ENCODE data around the gene ATP6V0C.

Gene ATP6V0C

DNA sequence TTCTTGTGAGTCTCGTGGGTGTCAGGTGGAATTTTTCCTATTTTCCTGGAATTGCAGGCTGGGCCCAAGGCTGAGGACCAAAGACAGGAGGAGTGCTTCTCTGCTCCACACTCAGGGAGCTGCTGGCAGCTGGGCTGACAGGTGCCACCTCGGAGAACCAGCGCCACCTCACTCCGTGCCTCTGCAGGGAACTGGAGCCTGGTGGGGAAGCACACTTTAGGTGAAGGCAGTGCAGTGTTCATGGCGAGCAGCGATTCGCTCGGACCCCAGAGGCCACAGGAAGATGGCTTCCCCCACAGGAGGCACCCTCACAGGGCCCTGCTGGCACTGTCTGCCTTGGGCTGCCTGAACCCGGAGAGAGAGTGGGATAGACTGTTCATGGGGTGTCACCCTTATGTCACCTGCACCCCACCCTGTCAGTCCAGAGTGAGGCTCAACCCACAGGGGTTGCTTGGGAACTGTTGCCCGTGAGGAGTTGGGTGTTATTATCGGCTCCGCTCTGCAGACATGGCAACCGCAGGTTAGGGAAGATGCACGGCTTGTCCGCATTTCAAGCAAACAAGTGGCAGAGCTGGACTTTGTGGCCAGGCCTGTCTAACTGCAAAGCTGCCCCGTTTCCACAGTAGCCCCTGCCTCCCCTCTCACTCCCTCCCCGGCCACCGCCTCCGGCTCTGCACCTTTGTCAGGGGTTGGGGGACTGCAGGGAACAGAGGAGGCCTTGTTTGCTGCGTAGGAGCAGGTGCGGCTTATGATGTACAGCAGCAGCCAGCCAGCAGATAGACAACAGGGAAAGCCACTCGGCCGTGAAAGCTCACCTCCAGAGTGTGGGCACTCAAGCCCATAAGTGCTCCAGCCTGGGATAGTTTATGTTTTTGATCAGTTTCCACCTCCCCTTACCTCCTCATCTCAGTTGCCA lies 23.3 kb upstream of the ATP6V0C start:
- DNase-seq (ENCODE audit: low read depth in 2 of 2): no peak

DNA sequence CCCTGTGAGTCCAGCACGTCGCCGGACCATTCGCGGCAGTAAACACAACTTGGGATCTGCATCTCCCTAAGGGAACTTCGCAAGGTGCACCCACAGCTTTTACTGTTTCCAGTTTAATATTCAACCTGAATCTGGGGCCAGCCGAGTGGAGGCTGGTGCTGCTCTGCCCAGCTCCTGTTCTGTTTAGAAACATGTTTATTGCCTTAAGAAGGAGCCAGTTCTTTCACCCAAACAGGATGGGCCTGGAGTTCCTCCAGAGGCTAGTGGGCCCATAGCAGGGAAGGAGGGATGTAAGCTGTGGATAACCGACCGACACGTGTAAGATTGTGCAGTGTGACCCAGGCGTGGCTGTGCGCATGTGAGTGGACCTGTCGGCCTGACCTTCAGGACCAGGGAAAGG lies 21.5 kb upstream of the ATP6V0C start:
- DNase-seq (ENCODE audit: low read depth in 2 of 2): no peak

DNA sequence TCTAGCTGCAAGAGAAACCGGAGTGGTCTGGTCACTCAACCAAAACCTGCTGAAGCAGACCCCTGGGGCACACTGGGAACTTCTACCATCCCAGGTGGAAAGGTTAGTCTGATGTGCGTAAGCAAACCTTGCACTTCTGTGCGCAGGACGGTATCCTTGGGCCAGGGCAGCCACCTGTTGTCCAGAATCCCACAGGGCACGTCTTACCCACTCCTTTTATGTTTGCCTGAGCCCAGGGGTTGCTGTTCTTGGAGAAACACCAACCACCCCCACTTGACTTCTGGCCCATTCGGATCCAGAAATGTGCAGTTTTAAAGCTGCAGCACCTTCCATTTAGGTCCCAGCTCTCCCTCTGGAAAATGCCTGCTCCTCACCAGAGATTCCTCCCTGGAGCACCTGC lies 20.1 kb upstream of the ATP6V0C start:
- no peak for DNase-seq (ENCODE audit: low read depth in 2 of 2)

DNA sequence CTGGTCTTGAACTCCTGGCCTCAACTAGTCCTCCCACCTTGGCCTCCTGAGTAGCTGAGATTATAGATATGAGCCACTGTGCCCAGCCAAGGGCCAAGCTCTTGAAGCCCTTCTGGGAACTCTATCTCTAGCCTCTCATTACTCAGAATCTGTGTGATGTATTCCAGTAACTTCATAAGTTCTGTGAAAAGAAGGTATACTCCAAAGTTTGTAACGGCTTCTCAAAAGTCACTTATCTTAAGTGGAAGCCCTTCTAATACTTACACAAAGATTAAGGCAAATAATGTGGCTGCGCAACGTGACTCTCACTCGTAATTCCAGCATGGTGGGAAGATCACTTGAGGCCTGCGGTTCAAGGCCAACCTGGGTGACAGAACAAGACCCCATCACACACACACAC lies 19.1 kb upstream of the ATP6V0C start:
- no peak for DNase-seq (ENCODE audit: low read depth in 2 of 2)

DNA sequence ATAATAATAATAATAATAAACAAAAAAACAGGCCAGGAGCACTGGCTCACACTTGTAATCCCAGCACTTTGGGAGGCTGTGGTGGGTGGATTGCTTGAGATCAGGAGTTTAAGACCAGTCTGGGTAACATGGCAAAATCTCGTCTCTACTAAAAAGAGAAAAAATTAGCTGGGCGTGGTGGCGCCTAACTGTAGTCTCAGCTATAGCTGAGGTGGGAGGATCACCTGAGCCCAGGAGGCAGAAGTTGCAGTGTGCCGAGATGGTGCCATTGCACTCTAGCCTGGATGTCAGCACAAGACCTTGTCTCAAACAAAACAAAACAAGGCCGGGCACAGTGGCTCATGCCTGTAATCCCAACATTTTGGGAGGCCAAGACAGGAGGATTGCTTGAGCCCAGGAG lies 18.7 kb upstream of the ATP6V0C start:
- DNase-seq (ENCODE audit: low read depth in 2 of 2): no peak

DNA sequence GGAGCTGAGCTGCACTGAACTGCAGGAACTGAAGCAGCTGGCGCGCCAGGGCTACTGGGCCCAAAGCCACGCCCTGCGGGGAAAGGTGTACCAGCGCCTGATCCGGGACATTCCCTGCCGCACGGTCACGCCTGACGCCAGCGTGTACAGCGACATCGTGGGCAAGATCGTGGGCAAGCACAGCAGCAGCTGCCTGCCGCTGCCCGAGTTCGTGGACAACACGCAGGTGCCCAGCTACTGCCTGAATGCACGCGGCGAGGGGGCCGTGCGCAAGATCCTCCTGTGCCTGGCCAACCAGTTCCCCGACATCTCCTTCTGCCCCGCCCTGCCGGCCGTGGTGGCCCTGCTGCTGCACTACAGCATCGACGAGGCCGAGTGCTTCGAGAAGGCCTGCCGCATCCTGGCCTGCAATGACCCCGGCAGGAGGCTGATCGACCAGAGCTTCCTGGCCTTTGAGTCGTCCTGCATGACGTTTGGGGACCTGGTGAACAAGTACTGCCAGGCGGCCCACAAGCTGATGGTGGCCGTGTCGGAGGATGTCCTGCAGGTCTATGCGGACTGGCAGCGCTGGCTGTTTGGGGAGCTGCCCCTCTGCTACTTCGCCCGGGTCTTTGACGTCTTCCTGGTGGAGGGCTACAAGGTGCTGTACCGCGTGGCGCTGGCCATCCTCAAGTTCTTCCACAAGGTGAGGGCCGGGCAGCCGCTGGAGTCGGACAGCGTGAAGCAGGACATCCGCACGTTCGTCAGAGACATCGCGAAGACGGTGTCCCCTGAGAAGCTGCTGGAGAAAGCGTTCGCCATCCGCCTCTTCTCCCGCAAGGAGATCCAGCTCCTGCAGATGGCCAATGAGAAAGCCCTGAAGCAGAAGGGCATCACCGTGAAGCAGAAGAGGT lies 17.3 kb upstream of the ATP6V0C start:
- DNase-seq (ENCODE audit: low read depth in 2 of 2): no peak

DNA sequence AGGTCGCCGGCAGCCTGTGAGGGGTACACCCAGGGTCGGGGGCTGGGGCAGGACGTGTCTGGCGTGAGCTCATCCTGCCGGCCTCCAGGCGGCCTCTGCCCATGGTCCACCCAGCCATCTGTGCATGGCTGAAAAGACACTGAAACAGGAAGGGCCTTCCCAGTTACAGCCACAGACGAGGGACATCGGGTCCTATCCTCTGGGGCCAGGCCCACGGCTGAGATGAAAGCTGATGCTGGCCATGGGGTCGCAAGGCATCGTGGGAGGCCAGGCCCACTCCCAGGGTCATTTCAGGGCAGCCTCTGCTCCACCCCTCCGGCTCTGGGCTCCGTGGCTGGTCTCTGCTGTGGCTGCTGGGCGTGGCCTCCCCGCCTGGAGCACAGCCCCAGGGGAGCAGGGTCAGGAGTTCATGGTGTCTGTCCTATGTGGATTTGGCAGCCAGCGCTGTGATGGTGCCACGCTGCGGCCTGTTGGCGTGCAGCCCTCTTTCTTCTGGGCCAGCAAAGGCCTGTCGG lies 16.6 kb upstream of the ATP6V0C start:
- DNase-seq (ENCODE audit: low read depth in 2 of 2): no peak

DNA sequence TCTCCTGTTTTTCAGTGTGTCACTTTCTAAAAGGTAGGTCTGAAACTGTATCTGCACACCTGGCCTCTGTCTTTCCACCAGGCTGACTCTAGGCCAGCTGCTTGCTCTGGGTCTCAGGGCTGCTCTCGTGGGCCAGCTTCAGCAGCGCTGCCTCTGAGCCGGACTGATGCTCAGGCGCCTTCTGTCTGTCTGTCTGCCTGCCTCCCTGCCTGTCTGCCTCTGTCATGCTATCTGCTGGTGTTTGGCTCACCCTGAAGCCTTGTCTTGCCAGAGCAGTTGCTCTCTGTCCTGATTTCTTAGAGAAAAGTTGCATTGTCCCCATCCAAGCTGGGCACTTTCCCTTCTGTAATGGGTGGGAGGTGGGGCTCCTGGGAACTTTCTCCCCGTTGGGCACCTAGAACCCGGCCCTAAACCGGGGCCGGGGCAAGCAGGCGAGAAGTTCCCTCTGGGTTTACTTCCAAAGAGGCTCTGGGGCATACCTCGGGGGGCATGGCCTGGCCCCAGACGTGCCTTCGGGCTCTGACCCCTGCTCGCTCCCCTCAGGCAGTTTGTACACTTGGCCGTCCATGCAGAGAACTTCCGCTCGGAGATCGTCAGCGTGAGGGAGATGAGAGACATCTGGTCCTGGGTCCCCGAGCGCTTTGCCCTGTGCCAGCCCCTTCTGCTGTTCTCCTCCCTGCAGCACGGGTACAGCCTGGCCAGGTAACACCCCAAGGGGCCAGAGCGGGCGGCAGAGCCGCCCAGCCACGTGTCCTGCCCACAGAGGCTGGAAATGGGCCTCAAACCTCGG lies 15.9 kb upstream of the ATP6V0C start:
- DNase-seq (ENCODE audit: low read depth in 2 of 2): no peak

DNA sequence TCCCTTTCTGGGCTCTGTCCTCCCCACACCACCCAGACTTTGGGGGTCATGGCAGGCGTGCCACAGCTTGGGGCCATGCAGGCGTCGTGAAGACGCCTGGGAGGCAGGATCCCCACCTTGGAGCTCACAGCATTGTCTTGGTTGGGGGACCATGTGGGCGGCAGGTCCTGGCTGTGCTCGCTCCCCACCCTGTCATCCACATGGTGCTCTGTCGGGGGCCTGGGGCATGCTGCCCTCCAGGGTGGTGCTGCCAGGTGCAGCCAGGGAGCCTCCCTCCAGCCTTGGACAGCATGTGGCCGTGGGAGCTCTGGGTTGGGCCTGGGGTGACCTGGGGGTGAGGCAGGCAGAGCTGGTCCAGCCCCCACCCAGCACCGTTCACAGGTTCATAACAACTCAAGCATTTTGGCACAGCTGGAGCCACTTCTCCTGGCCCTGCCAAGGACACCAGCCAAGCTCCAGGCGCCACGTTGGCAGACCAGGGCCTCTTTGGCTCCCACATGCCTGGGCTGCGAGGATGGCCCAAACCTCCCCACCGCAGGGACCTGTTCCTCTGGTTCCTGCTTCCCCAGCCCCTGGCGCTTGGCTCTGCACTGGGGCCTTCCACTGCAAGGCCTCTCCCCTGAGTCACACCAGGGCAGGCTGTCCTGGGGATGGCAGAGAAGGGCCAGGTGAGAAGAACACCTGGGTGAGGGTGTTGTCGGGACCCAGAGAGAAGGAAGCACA lies 15.1 kb upstream of the ATP6V0C start:
- DNase-seq (ENCODE audit: low read depth in 2 of 2): no peak

DNA sequence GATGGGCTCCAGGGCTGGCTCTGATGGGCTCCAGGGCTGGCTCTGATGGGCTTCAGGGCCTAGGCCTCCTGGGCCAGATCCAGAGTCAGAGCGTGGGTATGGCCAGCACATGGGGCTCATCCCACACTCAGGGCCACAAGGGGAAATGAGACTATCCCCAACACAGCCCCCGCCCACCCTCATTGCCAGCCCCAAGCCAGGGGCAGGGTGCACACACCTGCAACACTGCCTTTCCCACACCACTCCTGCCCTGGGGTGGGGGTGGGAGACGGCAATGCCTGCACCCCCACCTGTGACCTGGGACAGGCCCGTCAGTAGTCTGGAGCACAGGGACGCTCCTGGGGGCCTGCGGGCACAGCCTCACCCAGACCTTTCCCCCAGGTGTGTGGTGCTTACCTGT lies 14.3 kb upstream of the ATP6V0C start:
- DNase-seq (ENCODE audit: low read depth in 2 of 2): no peak

DNA sequence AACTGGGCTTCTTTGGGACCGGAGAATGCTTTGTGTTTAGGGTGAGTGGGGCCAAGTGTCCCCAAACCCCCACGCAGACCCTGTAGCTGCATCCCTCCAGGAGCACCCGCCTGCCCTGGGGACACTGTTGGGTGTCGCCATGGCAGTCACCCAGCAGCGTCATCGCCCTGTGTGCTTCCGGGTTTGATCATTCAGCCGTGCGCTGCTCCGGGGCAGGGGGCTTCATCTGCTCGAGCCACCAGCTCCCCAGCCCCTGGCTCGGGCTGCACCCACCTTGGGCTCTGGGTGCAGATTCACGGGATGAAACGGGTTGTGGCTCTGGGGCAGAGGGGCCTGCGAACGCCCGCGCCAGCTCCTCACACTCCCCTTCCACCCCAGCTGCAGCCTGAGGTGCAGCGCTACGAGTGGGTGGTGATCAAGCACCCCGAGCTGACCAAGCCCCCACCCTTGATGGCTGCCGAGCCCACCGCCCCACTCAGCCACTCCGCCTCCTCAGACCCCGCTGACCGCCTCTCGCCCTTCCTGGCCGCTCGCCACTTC lies 13.8 kb upstream of the ATP6V0C start:
- DNase-seq (ENCODE audit: low read depth in 2 of 2): no peak

DNA sequence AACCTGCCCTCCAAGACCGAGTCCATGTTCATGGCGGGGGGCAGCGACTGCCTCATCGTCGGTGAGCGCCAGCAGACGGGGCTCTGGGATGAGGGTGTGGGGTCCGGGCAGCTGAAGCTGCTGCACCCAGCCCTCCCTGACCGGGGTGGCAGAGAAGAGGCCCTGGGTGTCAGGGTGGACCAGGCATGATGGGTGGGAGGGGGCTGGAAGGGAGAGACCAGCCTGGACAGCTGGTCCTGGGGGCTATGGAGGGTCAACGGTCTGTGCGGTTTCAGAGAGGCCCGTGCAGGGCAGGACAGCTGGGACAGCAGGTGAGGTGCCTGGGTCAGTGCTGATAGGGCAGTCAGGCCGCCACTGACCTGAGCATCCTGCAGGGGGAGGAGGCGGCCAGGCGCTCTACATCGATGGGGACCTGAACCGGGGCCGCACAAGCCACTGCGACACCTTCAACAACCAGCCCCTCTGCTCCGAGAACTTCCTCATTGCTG lies 13.3 kb upstream of the ATP6V0C start:
- DNase-seq (ENCODE audit: low read depth in 2 of 2): no peak

DNA sequence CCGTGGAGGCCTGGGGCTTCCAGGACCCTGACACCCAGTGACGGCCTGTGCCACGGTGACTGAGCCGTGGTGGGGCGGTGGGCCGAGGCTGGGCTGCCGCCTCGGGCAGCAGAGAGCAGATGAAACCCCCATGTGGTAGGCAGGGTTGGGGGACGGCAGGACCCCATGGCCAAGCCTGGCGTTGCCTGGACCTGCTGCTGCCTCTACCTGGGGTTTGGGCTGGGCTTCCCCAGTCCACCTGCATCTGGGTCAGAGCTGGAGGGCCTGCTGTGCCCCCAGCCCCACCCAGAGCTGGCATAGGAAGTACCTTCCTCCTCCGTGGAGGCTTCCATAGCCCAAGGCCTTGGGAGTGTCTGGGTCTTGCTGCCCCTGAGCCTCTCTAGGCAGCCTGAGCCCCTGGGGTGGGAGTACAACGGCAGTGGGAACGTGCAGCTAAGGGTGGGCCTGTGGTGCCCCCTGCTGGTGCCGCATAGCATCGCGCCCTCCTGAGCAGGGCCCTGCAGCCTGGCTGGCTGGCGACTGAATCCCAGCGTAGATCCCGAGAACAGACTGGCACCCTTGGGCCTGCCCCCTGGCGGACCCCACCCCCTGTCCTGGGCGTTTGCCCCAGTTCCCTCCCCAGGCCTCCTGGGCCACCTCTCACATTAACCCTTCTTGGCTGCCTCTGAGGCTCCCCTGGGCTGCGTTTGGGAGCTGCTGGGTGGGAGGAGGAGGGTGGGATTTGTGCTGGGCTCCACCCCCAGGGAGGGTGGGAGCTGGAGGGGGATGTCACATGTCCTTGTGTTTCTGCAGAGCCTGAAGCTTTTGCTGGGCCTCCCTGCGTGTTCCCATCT lies 12.6 kb upstream of the ATP6V0C start:
- DNase-seq (ENCODE audit: low read depth in 2 of 2): peak in 1 of 2 experiments; percentile 24

DNA sequence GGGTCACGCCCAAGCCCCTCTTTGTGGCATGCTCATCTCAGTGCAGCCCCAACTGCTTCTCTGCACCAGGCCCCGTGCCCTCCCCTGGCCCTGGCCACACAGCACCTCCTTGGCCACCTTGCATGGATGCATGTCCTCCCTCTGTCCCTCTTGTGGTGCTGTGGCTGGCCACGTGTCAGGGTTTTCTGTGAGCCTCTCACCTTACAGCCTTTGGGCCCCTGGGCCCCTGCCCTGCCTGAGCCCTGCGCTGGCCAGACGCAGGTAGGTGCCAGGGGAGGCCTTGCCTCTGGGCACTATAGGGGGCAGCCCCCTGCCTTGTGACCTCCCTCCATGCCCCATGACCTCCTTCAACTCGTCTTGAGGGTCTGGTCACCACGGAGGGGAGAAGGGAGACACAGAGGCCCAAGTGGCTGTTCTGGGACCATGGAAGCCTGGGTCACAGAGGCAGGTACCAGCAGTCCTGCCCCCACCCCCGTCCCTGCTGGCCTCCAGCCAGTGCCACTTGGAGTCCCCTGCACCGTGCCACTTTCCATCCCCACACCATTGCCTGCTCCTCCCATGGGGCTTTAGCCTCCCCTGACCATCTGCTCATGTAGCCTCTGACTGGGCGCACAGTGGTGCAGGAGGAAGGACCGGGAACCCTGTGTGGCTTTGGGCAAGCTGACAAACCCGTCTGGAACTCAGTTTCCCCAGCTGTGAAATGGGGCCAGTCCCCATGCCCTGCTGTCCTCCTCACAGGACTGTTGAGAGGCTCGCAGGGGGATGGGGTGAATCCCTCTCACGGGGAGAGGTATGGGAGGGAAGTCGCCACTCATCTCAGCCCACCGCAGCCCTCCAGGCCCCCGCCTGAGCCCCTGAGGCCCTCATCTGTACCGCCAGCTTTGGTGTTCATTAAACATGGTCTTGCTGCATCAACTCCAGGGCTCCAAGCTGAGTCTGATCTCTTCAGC lies 11.5 kb upstream of the ATP6V0C start:
- DNase-seq (ENCODE audit: low read depth in 2 of 2): no peak

DNA sequence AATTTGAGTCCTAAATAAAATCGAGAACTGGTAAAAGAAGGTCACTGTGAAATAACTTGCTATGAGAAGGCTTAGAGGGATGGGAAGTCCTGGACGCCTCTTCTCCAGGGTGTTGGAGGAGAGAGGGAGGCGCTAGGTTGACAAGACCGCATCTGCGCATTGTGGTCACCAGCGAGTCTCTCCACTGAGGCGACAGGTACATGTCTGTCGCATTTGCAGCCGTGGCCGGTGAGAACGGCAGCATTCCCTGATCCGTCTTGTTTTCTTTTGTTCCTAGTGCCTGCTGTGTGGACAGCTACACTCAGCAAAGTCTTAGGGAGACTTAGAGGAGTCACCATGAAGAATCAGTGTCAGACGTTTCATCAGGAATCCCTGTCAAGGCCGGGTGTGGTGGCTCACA lies 8.1 kb upstream of the ATP6V0C start:
- no peak for DNase-seq (ENCODE audit: low read depth in 2 of 2)

DNA sequence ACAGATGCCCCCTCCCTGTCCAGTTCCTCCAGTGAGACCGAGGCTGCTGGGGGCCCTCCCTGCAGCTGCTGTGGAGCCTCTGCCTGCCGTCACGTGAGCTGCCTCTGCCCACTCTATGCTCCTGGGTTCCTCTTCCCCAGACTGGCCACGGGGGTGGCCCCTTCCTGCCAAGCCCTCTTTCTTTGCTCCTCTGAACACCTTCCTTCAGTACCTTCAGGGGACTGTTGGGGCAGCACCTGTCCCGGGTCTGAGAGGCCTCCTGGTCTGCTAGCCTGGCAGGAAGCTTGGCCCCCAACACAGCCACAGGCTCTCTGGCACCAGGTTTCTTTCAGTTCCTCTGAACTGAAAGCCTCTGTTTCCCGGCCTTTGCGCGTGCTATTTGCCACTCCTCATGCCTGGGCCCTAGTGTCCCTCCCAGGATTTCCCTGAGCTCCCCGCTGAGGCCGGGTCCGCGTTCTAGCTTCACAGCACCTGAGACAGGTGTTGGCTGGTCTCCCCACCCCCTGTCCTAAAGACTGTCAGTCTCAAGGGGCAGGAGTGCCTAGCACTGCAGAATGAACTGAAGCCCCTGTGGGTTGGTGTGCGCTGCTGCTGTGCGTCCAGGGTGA lies 6.6 kb upstream of the ATP6V0C start:
- DNase-seq (ENCODE audit: low read depth in 2 of 2): no peak

DNA sequence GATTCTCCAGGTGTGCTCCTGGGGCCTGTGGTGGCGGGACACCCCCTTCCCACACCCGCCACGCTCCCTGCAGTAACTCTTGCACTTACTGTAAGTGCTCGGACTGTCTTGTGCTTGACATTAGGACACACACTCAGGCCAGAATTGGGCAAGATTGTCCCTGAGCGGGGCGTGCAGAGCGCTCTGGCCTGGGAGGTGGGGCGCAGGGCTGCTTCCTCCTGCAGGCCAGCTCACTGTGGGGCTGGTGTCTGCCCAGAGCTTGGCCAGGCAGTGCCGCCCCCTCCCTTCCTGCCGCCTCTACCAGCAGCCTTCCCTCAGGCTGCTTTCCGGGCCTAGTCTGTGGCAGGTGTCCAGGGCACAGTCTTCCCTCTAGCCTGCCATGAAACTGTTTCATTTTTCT lies 6.1 kb upstream of the ATP6V0C start:
- DNase-seq (ENCODE audit: low read depth in 2 of 2): no peak

DNA sequence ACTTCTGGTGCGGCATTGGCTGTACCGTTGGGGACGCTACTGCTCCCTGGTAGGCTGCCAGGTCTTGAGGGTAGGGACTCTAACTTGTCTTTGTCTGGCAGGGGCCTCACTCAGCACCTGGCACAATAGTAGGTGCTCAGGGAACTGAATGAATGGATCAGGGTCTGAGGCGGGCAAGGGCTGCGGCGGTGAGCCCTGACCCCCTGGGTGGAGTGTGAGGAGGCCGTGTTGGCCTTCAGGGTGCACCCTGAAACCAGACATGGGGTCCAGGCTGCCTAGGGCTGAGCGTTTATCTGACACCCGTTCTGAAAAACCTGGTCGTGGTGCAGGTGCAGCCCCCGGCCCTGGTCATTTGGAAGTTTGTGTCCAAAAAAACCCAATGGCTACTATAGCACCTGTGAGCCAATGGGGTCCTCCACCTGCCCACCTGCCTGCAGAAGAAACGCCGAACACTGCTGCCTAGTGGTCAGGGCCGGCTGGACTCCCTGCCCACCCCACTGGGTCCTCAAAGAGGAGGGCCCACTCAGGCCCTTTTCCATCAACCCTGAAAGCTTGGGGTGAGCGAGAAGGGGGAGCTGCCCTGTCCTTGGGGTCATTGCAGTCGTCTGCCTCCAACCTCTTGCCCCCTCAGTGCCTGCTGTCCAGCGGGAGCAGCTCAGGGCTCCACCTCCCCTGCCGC lies 4.9 kb upstream of the ATP6V0C start:
- no peak for DNase-seq (ENCODE audit: low read depth in 2 of 2)

Data from fibroblast of skin of left biceps (primary cell).